Pons (tissue), 1 donor: ENCODE measurements around the gene TFEB.

Experiments
- DNase-seq: peaks from one replicate; pipeline ENCODE4 v3.0.0-alpha.2; 2016; ENCODE audit warnings: low spot score

TFEB gene

DNA sequence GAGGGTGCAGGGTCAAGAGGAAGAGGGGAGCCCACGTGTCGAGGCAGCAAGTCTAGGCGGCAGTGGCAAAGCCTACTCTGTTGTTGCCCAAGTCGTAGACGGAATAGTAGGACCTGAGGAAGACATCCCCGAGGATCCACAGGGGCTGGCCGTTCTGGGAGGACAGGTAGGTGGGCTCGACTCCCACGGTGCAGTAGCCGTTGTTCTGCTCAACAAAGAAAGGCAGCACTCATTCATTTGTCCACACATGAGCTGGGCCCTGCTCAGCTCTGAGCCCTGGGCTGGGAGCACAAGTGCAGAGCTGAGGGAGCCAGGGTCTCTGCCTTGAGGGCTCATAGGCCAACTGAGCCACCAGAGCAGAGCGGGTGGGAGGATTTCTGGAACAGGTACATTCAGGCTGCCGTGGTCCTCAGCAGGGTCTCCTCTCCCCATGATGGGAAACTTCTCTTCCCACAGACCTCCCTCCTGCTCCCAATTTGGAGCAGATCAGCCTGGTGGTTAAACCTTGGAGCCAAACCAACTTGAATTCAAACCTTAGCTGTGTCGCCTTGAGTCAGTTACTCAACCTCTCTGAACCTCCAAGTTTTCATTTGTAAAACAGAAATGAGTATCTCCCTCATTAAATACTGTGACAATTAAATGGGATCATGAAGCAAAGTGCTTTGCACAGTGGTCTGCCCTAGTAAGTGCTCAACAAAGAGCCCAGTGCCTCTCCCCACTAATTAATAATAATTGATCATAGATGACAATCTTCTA lies 1.6 kb upstream of the TFEB start:
- DNase-seq: no peak

DNA sequence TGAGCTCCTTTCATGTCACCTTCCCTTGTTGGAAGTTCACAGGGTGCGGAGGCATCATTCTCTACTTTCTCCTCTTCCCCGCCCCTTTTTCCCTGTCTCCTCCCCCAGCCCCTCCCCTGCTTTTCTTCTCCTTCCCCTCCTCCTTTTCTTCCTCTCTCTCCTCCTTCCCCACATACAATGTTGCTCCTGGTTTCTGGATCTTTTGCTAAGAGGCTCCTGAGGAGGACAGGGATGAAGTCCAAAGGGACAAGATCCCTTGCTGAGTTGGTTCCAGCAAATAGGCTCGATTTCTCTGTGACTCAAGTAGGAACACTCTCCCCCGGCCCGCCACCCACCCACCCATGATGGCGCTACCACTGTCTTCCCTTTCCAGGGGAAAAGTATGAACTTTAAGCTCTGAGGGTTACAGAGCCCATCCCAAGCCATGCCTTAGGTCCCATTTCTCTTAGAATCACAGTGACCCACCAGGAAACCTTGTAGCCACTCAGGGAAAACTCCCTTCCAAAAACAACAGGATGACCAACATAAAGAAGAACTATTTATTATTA lies 852 bp upstream of the TFEB start:
- DNase-seq: no peak

DNA sequence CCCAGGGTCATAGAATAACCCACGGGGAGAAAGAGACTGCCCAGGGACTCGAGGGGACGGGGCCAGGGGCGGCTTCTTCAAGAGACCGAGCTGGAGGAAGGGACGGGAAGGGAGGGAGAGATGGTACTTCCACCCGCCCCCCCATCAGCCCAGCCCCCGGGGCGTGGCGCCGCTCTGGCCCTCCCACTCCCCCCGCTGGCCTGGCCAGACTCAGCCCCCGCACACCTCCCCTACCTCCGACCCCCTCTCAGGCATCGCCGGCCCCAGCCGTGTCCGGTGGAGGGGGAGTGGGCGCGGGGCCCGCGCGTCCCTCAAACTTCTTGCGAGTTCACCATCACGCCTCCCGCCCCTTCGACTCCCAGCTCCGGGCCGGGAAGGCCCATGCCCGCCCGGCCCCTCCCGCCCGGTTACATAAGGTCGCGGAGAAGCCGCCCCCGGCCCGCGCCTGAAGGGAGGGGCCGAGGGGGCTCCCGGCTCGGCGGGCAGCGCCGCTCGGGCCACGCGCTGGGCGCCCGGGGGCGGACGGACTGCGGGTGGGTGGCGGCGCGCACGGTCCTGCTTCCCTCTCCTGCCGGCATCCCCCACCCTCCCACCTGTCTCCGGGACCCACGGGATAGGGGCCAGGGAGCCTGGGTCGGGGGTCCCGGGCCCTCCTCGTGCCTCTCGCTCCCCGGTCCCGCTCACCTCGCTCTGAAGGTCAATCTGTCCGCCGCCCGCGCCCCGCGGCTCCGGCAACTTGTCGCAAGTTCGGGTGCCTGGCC lies 562 bp downstream of the TFEB start:
- DNase-seq: peak; percentile 90

DNA sequence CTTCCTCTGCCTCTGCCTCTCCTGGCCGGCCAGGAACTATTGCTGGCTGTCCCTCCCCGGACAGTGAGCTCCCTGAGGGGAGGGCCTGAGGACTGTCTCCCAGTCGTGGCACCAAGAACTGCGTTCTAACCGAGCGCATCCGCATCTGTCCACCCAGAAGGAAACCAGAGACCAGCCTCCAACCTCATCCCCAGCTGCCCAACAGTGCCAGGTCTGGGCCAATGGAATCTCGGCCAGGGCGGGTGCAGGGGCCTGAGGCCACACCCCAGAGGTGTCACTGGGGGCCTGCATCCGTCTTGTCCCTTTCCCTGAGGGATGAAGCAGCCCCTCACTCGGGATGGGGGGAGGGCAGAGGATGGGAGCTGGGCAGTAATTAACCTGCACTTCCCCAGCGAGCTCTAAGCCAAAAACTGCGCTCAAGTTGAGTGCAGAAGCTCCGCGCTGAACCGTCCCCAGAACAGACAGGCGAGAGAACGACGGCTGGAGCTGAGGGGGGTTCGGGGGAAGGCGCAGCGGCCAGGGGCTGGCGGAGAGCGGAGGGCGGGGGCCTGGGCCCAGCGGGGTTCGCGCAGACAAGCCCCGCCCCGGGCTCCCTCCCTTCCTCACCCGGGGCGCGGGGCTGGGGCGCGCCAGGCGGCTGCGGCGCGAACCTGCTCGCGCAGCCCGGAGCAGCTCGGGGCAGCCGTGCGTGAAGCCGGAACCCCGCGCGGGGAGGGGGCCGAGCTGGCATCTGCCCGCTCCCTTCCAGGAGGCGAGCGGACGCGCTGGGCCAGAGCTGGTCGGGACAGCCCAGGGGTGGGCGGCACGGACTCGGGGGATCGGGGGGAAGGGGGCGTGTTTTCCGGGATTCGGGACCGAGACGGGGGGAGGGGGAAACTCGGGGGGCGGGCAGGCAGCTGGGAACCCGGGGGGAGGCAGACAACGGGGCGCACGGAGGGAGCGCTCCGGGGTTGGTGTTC lies 1.4 kb downstream of the TFEB start:
- DNase-seq: peak; percentile 86

DNA sequence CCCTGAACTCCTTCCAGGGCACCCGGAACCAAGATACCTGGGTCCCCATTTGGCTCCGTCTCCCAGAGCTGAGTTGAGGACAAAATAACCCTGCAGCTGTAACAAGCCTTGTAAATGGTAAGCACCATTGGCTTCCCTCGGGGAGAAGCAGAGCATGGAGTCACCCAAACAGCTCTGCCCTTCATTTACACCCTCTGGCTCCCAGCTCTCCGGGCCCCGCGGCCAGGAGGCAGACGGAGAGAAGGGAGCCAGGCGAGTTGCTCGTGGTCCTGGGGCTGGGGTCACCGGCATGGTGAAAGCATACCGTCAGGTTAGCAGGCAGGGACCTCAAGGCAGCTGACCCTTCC lies 2.1 kb downstream of the TFEB start:
- DNase-seq: peak; percentile 54

DNA sequence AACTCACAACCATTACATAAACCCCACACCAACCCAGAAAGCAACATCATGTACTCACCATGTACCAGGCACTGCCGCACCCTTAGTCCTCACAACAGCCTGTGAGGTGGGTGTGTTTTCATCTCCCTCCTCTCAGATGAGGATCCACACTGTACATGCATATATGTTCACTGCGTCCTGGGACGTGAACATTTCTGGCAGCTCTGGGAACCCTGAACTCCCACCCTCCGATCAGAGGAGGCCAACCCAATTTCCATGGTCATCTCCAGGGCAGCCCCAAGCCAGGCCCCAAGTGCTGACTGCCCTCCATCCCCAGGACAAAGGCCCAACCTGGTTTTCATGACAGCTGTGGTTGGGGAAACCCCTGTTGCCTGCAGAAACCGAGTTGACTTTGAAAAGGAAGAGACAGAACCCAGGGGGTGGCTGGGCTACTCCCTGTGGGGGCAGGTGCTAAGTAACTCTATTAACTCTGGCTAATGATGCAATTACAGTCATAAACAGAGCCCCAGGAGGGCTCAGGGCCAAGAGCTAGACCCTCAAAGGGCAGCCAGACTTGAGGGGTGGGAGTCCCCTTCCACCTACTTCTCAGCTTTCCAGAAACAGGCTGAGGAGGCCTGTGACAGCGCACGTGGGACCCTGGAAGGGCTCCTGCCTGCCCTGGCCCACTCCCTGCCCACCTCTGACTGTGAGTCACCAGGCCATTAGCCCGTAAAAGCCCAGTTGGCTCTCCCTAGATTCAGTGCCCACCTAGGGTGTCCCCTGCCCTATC lies 2.6 kb downstream of the TFEB start:
- DNase-seq: peak; percentile 70

DNA sequence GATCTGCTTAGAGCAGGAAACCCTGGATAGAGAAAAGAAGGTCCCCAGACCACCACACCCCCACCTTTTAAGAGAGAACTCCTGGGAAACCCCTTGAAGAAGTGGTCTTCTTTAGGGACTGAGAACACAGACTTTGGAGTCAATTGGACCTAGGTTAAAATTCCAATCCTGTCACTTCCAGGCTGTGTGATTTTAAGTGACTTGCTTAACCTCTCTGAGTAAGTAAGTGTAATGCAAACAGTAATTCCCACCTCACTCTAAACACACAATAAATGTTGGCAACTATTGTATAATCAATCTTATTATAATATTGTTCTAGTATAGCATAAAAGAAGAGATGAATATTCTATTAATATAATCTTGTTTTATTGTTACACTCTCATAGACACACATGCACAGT lies 3.3 kb downstream of the TFEB start:
- DNase-seq: no peak

DNA sequence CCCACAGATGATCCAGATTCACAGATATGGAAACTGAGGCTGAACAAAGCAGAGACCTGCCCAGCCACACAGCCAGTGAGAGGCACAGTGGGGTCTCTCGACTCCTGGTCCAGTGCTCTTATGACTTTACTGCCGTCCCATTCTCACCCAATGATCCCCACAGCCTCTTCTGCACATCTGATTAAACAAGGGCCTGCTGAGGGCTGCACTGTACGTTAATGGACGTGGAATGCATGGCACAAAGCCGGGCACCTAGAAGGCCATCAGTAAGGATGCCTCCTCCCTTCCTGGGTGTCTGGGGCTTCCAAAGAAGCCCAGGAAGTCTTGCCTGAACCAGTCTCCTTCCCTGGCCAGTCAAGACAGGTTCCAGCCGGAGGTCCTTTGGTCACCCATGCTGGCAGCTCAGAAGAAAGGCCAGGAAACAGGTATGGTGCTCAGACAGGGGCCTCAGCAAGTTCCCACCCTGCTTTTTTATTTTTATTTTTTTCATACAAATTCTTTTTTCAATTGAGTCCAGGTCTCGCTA lies 3.8 kb downstream of the TFEB start:
- DNase-seq: peak; percentile 25

DNA sequence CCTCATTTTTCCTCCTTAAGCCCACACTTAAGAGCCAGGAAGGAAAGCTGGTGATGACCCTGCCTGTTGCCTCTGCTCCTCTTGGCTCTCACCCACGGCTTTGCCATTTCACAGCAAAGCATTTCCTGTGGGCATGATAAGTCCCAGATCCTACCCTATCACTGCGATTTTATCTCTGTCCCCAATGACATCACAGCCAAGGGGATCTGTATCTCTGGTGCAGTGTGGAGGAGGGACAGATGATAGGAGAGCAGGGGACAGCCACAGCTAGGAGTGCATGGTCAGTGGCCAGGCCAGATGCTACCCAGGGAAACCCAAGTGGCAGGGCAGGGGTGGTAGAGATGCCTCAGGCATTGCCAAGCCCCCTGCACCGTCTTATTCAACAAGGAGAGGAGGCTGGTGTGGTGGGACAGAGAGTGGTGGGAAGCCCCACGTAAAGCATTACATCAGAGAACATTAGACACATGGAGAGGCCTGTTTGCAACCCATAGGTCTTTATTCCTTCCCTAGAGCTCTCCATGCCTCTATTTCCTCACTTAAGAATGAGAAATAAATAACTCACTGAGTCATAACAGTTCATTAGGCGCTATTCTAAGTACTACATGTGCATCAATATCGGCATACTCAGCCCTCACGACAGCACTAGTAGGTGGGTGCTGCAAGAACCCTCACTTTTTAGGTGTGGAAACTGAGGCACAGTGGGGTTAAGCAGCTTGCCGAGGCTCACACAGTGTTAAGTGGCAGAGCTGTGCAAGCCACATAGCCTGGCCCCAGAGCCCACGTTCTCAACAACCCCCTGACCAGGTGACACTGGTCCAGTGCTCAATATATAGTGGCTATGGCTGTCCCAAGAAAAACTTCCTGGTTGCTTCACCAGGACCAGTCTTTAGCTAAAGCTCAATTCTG lies 4.6 kb downstream of the TFEB start:
- peak; percentile 66 for DNase-seq

DNA sequence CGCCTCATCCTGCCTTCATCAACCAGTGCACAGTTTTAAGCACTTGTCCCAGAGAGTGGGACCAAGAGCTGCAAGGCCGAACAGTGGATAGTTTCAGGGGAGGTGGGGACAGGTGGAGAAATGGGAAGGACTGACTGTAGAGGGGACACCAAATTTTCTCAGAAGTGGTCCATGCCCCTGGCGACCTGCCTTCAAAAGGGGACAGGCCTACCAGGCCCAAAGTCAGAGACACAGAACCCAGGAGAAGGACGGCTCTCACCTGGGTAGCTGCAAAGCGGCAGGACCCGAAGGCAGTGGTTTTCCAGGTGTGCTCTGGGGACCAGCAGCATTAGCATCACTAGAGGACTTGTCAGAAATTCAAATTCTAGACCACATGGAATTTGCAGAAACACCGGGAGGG lies 5.8 kb downstream of the TFEB start:
- peak; percentile 9 for DNase-seq

DNA sequence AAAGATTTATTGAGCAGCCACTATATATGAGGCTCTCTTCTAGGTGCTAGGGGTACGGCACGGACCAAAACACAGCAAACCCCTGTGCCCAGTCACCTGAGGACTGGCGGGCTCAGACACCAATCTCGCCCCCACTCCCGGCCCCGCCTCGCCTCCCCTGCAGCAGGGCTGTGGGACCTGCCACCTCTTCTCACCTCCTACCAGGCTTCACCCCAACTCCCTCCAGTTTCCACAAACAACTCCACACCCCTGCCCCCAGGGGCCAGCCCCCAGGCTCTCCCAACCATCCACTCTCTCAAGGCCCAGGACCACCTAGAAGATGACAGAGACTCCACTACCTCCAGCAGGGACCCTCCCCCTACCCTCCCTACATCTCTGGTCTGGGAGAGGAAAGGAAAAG lies 6.5 kb downstream of the TFEB start:
- no peak for DNase-seq

DNA sequence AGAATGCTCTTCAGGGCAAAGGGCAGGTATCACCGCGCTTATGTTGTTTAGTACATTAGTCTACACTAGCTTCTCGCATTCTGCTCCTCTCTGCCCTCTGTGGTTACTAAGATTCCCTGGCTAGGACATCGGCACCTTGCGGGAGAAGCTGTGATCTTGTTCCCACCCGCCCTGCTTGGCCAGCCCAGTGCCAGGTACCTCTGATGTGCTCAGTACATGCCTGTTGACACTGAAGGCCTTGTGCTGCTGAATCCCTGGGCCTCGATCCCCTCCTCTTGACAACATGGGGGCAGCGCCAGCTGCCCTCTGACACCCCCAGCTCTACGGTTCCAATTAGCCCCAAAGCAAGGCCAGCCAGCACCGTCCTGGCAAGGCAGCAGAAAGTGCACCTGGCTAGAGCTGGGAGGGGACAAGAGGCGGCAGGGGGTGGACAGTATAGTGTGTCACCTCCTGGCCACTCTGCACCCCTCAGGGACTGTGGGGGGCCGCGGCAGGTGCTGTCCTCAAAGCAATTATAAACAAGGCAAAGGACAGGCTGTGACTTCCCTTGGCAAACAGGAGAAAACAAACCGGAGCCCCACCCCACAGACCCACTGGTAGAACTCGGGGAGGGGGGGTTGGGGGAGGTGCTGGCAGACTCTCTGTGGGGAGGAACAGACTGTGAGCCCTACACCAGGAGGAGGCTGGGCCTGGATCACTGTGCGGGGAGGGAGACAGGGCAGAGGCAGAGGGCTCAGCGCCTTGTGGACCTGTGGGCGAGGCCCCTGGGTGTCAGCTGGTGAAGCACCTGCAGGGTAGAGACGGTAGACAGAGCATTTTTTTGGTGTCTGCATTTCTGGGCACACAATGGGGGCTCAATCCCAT lies 7.1 kb downstream of the TFEB start:
- peak; percentile 56 for DNase-seq

DNA sequence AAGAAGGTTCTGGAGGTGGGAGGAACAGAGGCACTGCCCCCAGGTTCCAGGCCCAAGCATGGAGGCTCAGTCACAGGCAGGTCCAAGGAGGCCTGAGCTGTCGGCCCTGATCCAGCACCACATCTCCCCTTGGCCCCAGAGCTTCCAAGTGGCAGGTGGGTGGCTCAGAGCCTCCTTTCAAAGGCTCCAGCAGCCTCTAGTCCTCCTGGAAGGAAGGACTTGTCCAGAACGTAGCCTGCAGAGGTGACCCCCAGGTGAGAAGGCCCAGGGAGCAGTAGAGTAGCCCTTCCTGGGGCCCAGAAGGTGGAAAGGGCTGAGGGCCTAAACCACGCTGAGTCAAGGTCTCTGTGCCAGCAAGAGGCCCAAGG lies 7.7 kb downstream of the TFEB start:
- DNase-seq: no peak

DNA sequence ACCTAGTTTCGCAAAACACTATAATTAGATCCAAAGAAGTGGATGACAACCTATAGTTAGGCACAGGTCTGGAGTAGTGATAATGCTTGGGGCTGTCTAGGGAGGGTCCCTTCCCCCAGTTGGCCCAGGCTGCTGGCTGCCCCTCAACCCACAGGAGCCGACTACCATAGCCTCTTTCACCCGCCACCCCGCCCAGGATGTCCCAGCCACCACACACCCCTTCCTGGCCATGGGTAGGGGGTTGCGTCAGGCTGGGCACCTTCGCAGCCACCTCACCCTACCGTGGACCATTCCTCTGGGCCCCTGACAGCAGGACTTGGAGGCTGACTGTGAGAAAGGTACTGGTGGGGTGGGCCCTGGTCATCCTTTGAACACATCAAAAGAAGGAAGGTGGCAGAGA lies 8.5 kb downstream of the TFEB start:
- DNase-seq: no peak

DNA sequence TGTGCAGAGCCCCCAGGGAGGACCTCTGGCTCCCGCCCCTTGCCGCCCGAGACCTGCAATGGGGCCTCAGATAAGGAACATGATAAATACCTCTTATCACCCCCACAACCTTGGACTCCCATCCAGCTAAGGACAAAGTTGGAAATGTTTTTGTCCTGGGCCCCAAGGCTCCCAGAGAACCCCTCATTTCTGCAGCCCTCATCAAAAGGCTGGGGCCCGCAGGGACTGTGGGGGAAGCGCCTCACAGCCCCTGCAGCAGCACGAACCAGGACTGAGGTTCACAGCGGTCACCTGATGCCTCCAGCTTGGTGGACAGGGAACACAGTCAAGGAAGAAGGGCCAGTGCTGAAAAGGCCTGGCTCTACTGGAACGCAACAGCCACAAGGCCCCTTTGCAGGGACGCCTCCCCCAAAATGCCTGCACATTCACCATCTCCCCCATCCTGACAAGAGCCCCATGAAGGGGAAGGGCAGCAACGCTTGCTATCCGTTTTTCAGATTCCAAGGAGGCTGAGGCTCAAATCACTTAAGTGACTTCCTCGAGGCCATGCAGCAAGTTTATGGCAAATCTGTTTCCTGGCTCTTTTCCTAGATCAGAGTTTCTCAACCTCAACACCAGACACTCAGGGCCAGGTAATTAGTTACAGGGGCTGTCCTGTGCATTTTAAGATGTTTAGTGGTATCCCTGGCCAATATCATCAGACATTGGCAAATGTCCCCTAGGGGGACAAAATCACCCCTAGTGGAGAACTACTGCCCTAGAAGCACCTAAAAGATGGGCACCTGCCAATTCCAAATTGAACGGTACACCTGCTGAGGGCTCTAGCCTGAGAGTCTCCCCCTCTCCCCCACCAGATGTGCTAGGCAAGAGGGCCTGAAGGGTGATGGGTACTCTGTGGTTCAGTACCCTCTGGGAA lies 10.6 kb downstream of the TFEB start:
- DNase-seq: peak; percentile 21

DNA sequence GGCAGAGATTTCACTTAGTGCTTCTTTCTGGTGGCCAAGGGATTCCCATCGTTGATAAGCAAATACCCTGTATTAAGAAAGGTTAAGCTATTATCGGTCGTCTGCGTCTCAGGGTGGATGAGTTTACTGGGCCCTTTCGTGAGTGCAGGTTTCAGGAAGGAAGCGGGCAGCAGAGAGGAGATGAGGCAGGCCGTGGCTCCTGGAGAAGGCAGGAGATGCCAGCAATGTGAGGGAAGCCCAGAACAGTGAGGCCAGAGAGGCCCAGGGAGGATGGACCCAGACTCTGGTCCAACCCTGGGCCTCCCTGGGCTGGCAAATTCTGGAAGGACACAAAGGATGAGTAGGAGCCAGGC lies 11.2 kb downstream of the TFEB start:
- peak; percentile 11 for DNase-seq

DNA sequence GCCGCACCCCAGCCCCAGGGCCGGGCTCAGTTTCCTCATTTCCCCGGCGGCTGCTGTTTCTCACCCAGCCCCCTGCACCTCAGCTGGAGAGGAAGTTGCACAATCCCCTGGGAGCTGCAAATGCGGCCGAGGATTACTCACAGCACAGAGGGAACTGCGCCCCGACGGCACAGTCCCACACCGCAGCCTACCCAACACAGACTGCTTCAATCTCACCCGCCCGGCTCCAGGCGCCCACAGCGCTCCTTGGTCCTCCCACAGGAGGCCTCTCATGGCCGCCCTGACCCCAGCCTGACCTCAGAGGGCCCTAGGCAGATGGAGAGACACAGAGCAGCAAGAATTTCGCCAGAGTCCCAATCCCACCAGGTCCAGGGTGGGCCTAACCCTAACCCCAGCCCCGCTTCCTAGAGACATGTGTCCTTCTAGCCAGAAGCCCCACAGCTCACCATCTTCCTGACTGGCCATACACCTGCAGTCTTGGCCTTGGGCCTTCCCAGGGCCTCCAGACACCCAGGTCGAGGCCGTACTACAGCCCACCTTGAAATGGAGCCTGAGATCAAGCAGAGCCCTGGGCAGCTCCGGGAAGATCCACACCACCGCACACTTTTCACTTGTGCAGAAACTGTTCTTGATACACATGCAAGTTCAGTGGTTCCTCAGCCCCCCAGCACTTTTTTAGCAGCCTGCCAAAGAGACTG lies 11.7 kb downstream of the TFEB start:
- DNase-seq: peak; percentile 73
